GM18507 (cell line): ENCODE measurements around the gene CATSPER1.

ENCODE experiments used
- DNase-seq: peaks from one replicate; pipeline ENCODE4 v3.0.0; 2011; ENCODE audit warnings: low read depth; ENCODE audit not compliant: insufficient read length; ENCODE audit errors: extremely low spot score
- FAIRE-seq: peaks from 2 replicates; lab custom pipeline; 2011; peaks lifted over from hg19 to GRCh38; lab: Jason Lieb, UNC

Gene CATSPER1

GRCh38 chr11:66008095-66008467, 18.2 kb downstream of the CATSPER1 start:
- DNase-seq = no peak
- FAIRE-seq = no peak

GRCh38 chr11:66007201-66007634, 19.1 kb downstream of the CATSPER1 start:
- DNase-seq (no peak), FAIRE-seq (no peak)

DNA sequence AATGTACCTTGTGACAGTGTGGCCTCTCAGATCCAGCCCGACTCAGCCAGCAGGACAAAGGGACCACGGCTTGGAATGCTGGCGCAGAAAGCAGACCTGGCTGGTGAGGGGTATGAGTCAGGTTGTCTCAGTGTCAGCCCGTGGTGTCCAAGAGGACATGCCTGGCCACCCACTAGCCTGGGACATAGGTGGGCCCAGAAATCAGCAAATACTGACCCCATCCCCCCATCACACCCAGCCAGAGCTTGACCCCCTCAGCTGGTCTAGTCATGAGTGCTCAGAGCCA, 19.4 kb downstream of the CATSPER1 start:
- no peak for DNase-seq
- no peak for FAIRE-seq

DNA sequence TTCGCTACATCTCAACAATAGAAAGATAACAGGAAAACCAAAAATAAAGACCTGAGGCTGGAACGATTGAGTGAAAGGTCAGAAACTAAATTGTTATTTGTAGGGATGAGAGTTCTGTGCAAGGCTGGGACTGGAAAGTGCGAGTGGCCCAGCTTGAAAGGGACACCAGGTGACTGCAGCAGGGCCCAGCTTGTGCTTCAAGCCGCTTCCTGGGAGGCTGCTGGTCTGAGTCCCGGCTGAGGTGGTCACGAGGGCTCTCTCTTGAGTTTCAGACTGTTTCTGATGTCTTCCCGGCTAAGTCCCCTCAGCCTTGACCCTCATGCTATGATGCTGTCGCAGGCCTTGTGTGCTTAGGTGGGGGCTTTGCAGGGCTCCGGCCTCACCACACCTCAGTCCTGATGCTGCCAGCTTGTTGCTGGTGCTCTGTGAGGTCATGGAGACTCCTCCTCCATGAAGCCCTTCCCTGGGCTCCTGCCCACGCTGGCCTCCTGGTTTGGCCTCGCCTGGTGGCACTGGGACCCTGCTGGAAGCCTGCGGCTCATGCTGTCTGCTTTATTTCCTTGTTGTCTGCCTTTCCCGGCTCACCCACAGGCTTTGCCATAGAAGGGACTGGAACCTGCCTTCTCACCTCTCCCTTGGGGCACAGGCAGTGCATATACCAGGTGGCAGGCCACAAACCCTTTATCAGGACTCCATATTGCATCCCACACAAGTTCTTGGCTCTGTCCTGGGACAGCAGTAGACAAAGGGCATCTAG, 20.0 kb downstream of the CATSPER1 start:
- no peak for DNase-seq
- no peak for FAIRE-seq

GRCh38 chr11:66004186-66004585, 22.1 kb downstream of the CATSPER1 start:
- no peak for FAIRE-seq
- DNase-seq = no peak

GRCh38 chr11:66003291-66003690, 23.0 kb downstream of the CATSPER1 start:
- FAIRE-seq = no peak
- DNase-seq = no peak

DNA sequence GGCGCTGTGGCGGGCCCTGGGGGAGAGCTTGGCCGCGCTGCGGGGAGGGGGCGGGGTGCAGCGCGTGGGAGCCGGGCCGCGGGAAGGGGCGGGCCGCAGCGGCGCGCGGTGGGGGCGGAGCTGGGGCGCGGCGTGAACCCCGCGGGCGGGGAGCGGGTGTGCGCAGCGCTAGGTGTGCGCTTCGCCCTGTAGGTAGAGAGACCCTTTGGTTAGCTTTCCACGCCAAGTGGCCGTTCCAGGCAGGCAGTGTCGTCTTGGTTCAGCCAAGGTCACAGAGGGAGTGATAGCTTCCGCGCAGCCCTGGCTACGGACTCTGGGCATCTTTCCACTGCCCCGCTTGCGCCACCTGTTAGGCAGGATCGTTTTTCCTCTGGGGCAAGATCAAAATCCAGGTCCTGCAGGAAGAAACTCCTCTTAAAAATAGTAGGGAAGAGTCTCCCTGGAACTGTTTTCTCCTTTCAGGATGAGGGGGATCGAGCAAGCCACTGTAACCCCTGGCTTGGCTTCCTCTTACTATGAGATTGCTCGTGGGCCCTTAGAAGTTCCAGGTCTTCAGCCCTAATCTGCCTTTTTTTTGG, 23.5 kb downstream of the CATSPER1 start:
- FAIRE-seq (no peak), DNase-seq (peak; percentile 65)

GRCh38 chr11:66001942-66002647, 24.2 kb downstream of the CATSPER1 start, which contains the start of the genes BANF1 and EIF1AD:
Gene BANF1 (plus strand): TSS chr11:66002503. CDS start chr11:66003251, 748 bp downstream.
Gene EIF1AD (minus strand): TSS chr11:66002157. CDS start chr11:66000389, 1,768 bp downstream.
- FAIRE-seq (peak; percentile 92), DNase-seq (peak; percentile 78)

- FAIRE-seq (no peak), DNase-seq (no peak)
Measured at GRCh38 chr11:65997286-65997685, 29.0 kb downstream of the CATSPER1 start.

- no peak for DNase-seq
- no peak for FAIRE-seq
Measured at GRCh38 chr11:65992056-65992455, 34.2 kb downstream of the CATSPER1 start.

DNA sequence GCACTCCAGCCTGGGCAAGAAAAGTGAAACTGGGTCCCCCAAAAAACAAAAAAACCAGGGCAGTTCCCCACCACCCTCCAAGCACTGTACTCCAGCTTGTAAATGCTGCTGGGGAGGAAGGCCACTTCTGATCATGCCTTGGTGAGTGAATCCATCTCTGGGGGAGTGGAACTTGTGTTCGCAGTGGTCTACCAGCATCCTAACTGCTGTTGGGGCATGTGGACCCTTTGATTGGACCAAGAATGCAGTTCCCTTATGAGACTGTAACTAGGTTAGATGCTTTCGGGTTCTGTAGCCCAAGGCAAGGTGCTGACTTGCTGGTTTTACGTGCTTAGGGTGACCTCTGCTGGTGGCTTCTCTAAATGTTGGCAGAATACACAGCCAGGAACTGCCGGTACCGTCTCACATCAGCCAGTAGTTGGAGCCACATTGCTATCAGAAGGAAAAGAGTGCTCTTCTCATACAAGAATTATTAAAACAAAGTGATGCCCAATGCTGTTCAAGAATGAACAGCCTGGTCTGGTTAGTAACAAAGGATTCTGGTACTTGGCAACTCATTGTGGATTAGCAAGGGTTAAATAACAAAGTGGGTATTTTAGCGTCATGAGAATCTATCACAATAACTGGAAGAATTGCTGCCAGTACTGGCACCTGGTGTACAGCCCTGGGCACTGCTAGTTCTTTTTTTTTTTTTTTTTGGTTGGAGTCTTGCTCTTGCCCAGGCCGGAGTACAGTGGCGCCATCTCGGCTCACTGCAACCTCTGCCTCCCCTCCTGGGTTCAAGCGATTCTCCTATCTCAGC, 37.3 kb downstream of the CATSPER1 start:
- FAIRE-seq = peak; percentile 99
- peak; percentile 83 for DNase-seq

DNA sequence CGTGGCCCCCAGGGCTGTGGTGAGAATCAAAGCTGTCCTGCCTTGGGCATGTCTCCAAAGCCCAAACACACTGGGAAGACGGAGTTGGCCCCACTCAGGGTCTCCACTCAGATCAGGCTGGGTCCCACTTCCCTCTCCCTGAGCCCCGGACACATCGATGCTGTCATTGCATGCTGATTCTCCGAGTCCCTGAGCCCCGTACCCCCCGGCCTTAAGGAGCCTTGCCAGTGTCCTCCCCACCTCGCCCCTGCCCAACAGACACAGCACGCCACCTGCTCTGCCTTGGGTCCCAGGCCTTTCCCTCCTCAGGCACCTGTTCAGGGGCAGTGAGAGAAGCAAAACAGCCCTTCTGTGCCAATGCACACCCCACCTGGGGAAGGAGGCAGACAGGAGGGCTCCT, 38.9 kb downstream of the CATSPER1 start:
- FAIRE-seq = no peak
- no peak for DNase-seq

DNA sequence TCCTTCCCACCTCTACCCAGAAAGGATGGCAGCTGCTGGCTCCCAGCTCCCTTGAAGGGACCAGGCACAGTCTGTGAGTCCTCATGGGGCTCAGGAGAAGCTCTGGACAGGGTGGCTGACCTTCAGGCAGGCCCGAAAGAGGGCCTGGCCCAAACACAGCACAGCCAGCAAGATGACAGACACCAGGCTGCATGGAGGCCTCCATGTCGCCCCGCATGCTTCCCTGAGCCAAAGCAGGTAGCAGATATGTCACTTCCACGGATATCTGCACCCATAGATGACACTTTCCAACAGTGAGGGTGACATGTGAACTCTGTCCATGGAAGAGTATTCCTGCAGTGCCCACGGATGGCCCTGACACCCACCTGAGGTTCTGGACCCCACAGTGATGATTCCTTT, 42.7 kb downstream of the CATSPER1 start:
- FAIRE-seq = no peak
- no peak for DNase-seq

- FAIRE-seq (no peak), DNase-seq (no peak)
Measured at GRCh38 chr11:65982824-65983588, 43.3 kb downstream of the CATSPER1 start.

DNA sequence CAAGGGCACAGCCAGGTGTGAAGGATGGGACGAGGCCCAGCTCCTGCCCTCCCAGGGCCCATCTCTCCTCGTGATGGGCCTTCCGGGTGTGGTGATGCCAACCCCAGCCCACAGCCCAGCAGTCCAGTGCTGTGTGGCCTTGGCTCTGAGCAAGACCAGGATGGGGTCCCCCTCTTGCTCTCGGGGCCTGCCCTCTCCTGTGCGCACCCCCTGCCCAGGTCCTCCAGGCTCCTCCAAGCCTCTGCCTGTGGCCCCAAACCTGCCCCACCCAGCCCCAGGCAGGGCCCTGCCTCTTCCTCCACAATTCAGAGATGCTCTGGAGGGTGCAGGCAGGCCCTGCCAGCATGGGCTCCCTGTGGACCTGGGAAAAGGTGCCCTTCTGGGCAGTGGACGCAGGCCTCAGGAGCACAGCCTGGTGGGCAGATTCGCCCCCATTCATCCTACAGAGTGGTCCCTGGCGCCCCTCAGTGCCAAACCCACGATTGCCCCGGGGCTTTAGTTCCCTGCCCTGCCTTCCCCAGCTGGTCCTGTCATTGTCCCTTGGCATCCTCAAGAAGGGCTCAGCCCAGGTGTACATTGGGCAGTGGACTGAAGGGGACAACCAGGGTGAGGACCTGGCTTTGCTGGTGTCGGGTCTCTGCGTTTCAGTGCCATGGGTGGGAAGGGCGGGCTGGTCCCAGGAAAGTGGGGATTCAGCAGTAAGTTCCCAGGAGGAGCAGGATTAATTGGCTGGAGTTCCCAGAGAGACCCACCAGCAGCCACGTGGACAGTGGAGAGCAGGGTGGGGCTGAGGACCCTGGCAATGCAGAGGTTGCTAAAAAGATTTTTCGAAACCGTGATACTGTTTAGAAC, 44.1 kb downstream of the CATSPER1 start:
- FAIRE-seq (no peak), DNase-seq (no peak)

- no peak for FAIRE-seq
- DNase-seq = no peak
Measured at GRCh38 chr11:65981101-65981740, 45.1 kb downstream of the CATSPER1 start.

GRCh38 chr11:65979261-65979759, 47.0 kb downstream of the CATSPER1 start:
- no peak for FAIRE-seq
- DNase-seq = no peak
